H9 (cell line): ENCODE results near the gene FAM47C. TPM values are rescaled to one million over a fixed set of nuclear protein-coding genes. Genes with fewer than 3 reads are reported as not detected.
A peak's percentile ranks its signal among the peaks of the same experiment; 100 is the strongest.
"Not testable (repeated sequence)": the region's sequence is repeated elsewhere in the genome, so short reads cannot be mapped to it uniquely, and the experiment has no call there.

Experiments used
- DNase-seq: peaks from one replicate; pipeline ENCODE4 v3.0.0-alpha.2; 2017
- H2AFZ ChIP-seq: one replicate; pipeline ENCODE4 v1.6.1; 2013; ENCODE audit warnings: mild to moderate bottlenecking, low read length, control low read depth, moderate library complexity
- H2AK5ac ChIP-seq: 2 replicates; pipeline ENCODE4 v1.6.1; 2013; ENCODE audit warnings: low read length, control low read depth, mixed read lengths; ENCODE audit not compliant: insufficient read length
- H2BK120ac ChIP-seq: one replicate; pipeline ENCODE4 v1.6.1; 2013; ENCODE audit warnings: low read depth, mild to moderate bottlenecking, low read length, control low read depth, inconsistent platforms; ENCODE audit not compliant: poor library complexity, severe bottlenecking
- H2BK12ac ChIP-seq: 2 replicates; pipeline ENCODE4 v1.6.1; 2013; ENCODE audit warnings: low read length, control low read depth, mixed read lengths, low read depth; ENCODE audit not compliant: insufficient read length
- H2BK15ac ChIP-seq: 2 replicates; pipeline ENCODE4 v1.6.1; 2013; ENCODE audit warnings: low read depth, low read length, control low read depth
- H2BK20ac ChIP-seq: one replicate; pipeline ENCODE4 v1.6.1; 2013; ENCODE audit warnings: low read depth, mild to moderate bottlenecking, low read length, control low read depth, inconsistent platforms; ENCODE audit not compliant: poor library complexity, severe bottlenecking
- H2BK5ac ChIP-seq: 2 replicates; pipeline ENCODE4 v1.6.1; 2013; ENCODE audit warnings: low read length, control low read depth, mixed read lengths; ENCODE audit not compliant: insufficient read length
- H3K14ac ChIP-seq: 2 replicates; pipeline ENCODE4 v1.6.1; 2013; ENCODE audit warnings: low read length, control low read depth; ENCODE audit not compliant: insufficient read depth
- H3K18ac ChIP-seq: 2 replicates; pipeline ENCODE4 v1.6.1; 2013; ENCODE audit warnings: low read depth, mild to moderate bottlenecking, mixed read lengths, low read length, control low read depth; ENCODE audit not compliant: insufficient read length
- H3K23ac ChIP-seq: 2 replicates; pipeline ENCODE4 v1.6.1; 2013; ENCODE audit warnings: low read length, control low read depth, mixed read lengths, low read depth; ENCODE audit not compliant: insufficient read length
- H3K23me2 ChIP-seq: 2 replicates; pipeline ENCODE4 v1.6.1; 2013; ENCODE audit warnings: low read depth, mild to moderate bottlenecking, mixed read lengths, low read length, control low read depth; ENCODE audit not compliant: insufficient read length, poor library complexity, severe bottlenecking
- H3K27ac ChIP-seq: 2 replicates; pipeline ENCODE4 v1.5.1; 2013; ENCODE audit warnings: low read length, control low read depth, mixed read lengths, low read depth; ENCODE audit not compliant: insufficient read length
- H3K27me3 ChIP-seq: 2 replicates; pipeline ENCODE4 v1.6.1; 2013; ENCODE audit warnings: low read length, control low read depth, inconsistent platforms; ENCODE audit not compliant: insufficient read depth
- H3K4ac ChIP-seq: 2 replicates; pipeline ENCODE4 v1.6.1; 2013; ENCODE audit warnings: low read depth, mild to moderate bottlenecking, control low read depth, inconsistent platforms, low read length, moderate library complexity
- H3K4me1 ChIP-seq: 2 replicates; pipeline ENCODE4 v1.6.1; 2013; ENCODE audit warnings: low read length, control low read depth, inconsistent platforms; ENCODE audit not compliant: insufficient read depth
- H3K4me2 ChIP-seq: 2 replicates; pipeline ENCODE4 v1.6.1; 2013; ENCODE audit warnings: low read length, control low read depth, mixed read lengths; ENCODE audit not compliant: insufficient read length, insufficient read depth
- H3K56ac ChIP-seq: 2 replicates; pipeline ENCODE4 v1.6.1; 2013; ENCODE audit warnings: low read depth, mild to moderate bottlenecking, mixed read lengths, low read length, control low read depth; ENCODE audit not compliant: insufficient read length
- H3K79me1 ChIP-seq: 2 replicates; pipeline ENCODE4 v1.6.1; 2013; ENCODE audit warnings: low read depth, mild to moderate bottlenecking, moderate library complexity, low read length, control low read depth, inconsistent platforms; ENCODE audit not compliant: insufficient read depth, poor library complexity, severe bottlenecking
- H3K79me2 ChIP-seq: 2 replicates; pipeline ENCODE4 v1.6.1; 2013; ENCODE audit warnings: low read length, control low read depth, inconsistent platforms; ENCODE audit not compliant: insufficient read depth
- H3K9ac ChIP-seq: 2 replicates; pipeline ENCODE4 v1.6.1; 2013; ENCODE audit warnings: low read length, control low read depth, mixed read lengths; ENCODE audit not compliant: insufficient read length; ENCODE audit errors: extremely low read depth
- H3K9me3 ChIP-seq: one replicate; pipeline ENCODE4 v1.6.1; 2013; ENCODE audit warnings: low read depth, low read length, inconsistent platforms; ENCODE audit not compliant: control insufficient read depth
- H3T11ph ChIP-seq: one replicate; pipeline ENCODE4 v1.6.1; 2013; ENCODE audit warnings: mild to moderate bottlenecking, low read length, control low read depth, inconsistent platforms
- H4K20me1 ChIP-seq: one replicate; pipeline ENCODE4 v1.6.1; 2013; ENCODE audit not compliant: control insufficient read depth, insufficient read length, insufficient read depth
- H4K5ac ChIP-seq: 2 replicates; pipeline ENCODE4 v1.6.1; 2013; ENCODE audit warnings: low read depth, mild to moderate bottlenecking, mixed read lengths, low read length, control low read depth; ENCODE audit not compliant: insufficient read length
- H4K8ac ChIP-seq: replicated peaks from 2 replicates; pipeline ENCODE4 v1.6.1; 2013; ENCODE audit warnings: low read length, control low read depth, mixed read lengths, low read depth; ENCODE audit not compliant: insufficient read length
- H4K91ac ChIP-seq: 2 replicates; pipeline ENCODE4 v1.6.1; 2013; ENCODE audit warnings: low read depth, mild to moderate bottlenecking, moderate library complexity, mixed read lengths, low read length, control low read depth; ENCODE audit not compliant: insufficient read length
- H3K27ac Mint-ChIP-seq, 3 experiments: 2 replicates in 2 of 3; 3 replicates in 1 of 3; pipeline ENCODE4 v1.8.0; 2020 to 2021; ENCODE audit warnings: mixed read lengths in 3 of 3, mild to moderate bottlenecking in 1 of 3, moderate library complexity in 1 of 3
- H3K27me3 Mint-ChIP-seq: 2 replicates; pipeline ENCODE4 v1.8.0; 2021; ENCODE audit warnings: low read depth, mild to moderate bottlenecking, moderate library complexity, mixed read lengths
- H3K36me3 Mint-ChIP-seq, 3 experiments: 2 replicates in 2 of 3; 3 replicates in 1 of 3; pipeline ENCODE4 v1.8.0; 2020 to 2021; ENCODE audit warnings: low read depth in 3 of 3, mixed read lengths in 3 of 3; ENCODE audit not compliant: insufficient read depth in 1 of 3
- H3K4me1 Mint-ChIP-seq, 2 experiments: 2 replicates each; pipeline ENCODE4 v1.8.0; 2020; ENCODE audit warnings: mixed read lengths in 2 of 2
- H3K4me3 Mint-ChIP-seq, 2 experiments: 2 replicates in 1 of 2; 3 replicates in 1 of 2; pipeline ENCODE4 v1.8.0; 2020 to 2021; ENCODE audit warnings: mild to moderate bottlenecking in 2 of 2, mixed read lengths in 2 of 2, moderate library complexity in 1 of 2
- H3K9me3 Mint-ChIP-seq, 2 experiments: 2 replicates in 1 of 2; 3 replicates in 1 of 2; pipeline ENCODE4 v1.8.0; 2020; ENCODE audit warnings: mild to moderate bottlenecking in 2 of 2, mixed read lengths in 2 of 2, moderate library complexity in 1 of 2
- WGBS: extraction: QIAGEN DNeasy Blood & Tissue Kit; methylation state at CpG from one replicate; pipeline ENCODE4 v1.1.7; 2013; ENCODE audit warnings: missing lambda C conversion rate, low lambda C conversion rate, mixed read lengths; ENCODE audit not compliant: insufficient read length; ENCODE audit errors: extremely low coverage; 5-methylcytosine and 5-hydroxymethylcytosine counted together
- long read RNA-seq: library from polyadenylated mRNA; unstranded; transcript quantifications from one replicate; pipeline ENCODE4 v2.0.0, GENCODE V29; 2020
- total RNA-seq: library from RNA; stranded (reverse); gene quantifications from 2 replicates; pipeline ENCODE4 v1.2.1, GENCODE V29; 2021

Gene FAM47C
- total RNA-seq: 0.07 TPM in 1 of 2 replicates, not detected in the other
- long read RNA-seq: 0 reads

DNA sequence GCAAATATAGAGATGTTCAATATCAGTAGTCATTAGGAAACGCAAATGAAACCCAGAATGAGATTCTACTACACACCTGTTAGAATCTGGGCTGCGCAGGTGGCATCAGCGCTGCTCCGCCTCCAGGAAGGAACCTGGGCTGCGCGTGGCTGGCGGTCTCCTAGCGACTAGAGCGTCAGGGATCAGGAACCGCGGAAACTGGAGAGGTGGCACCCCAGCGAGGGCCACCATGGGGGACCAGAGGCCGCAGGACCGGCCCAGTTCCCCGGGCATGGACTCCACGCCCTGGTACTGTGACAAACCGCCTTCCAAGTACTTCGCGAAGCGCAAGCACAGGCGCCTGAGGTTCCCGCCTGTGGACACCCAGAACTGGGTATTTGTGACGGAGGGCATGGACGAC is at the start of gene FAM47C:
Gene FAM47C (plus strand): TSS at position 185 of the 400 bp plus-strand sequence. CDS start 45 bp downstream, at position 230.
- H3K4me1 Mint-ChIP-seq, H3K14ac ChIP-seq, H2BK120ac ChIP-seq, H4K91ac ChIP-seq, H4K20me1 ChIP-seq, H2BK15ac ChIP-seq, H3T11ph ChIP-seq, H2BK20ac ChIP-seq, H3K79me1 ChIP-seq, H3K9ac ChIP-seq, H3K27ac ChIP-seq, H3K23ac ChIP-seq, H3K4me1 ChIP-seq, H2BK12ac ChIP-seq, H4K5ac ChIP-seq, H3K9me3 ChIP-seq, H3K79me2 ChIP-seq, H3K4me2 ChIP-seq, H3K18ac ChIP-seq, H3K56ac ChIP-seq, H3K23me2 ChIP-seq, DNase-seq, H3K4me3 Mint-ChIP-seq, H2AK5ac ChIP-seq, H3K27me3 Mint-ChIP-seq, H3K4ac ChIP-seq, H4K8ac ChIP-seq, H3K27me3 ChIP-seq, H2BK5ac ChIP-seq, H2AFZ ChIP-seq: not testable (repeated sequence)
- Mint-ChIP-seq H3K36me3 (peaks cover 4 to 14% (median 7%) of the 10 kb centered on the region in 3 experiments), H3K27ac (peak within 1 kb of the TSS in 1 of 3 experiments; percentile 17; a peak in 1 of 7 replicates), H3K9me3 (peaks cover 54 to 78% of the 10 kb centered on the region in 2 experiments)
- no CpG with 5 or more reads among the region's 24 CpGs for WGBS
